DND-41 (cell line): Measurements from ENCODE around the gene CFLAR.

Experiments
- CTCF ChIP-seq: IDR thresholded peaks from 2 replicates; pipeline ENCODE4 v1.5.1; 2012; ENCODE audit warnings: borderline replicate concordance, low read length, moderate library complexity, mild to moderate bottlenecking; ENCODE audit not compliant: poor library complexity, severe bottlenecking; ENCODE audit errors: extremely low read depth
- EZH2 ChIP-seq: IDR thresholded peaks from 3 replicates; pipeline ENCODE4 v1.6.1; 2012; ENCODE audit warnings: borderline replicate concordance, low read depth, mild to moderate bottlenecking, moderate library complexity, low read length, inconsistent platforms; ENCODE audit not compliant: severe bottlenecking

- TF ChIP-seq EZH2 (no peak), CTCF (no peak)
Measured at GRCh38 chr2:201136889-201137321, 20.9 kb downstream of the CFLAR start.
